Gastrocnemius medialis (tissue), 4 donors: Measurements from ENCODE around the gene PROSER2. TPM values are rescaled to one million over a fixed set of nuclear protein-coding genes. Genes with fewer than 3 reads are reported as not detected.

Source experiments
- ATAC-seq, 2 donors: fragments of 150-250 bp; one replicate each; pipeline ENCODE4 v1.9.1; 2016
- DNase-seq, 2 donors: peaks; one replicate each; pipeline ENCODE4 v3.0.0-alpha.2; 2019
- H3K27ac ChIP-seq, 4 donors: fragments of 200-600 bp; sonication (generic); 1 replicate in 1 of 4; 2 replicates in 3 of 4; pipeline ENCODE4 v1.5.1; 2016 to 2018; ENCODE audit warnings: mild to moderate bottlenecking in 2 of 4, moderate library complexity in 1 of 4
- H3K27me3 ChIP-seq, 3 donors: fragments of 200-600 bp; sonication (generic) in 2 of 3; 1 replicate in 1 of 3; 2 replicates in 2 of 3; pipeline versions ENCODE4 v1.5.1 to v1.6.0; 2016 to 2019; ENCODE audit warnings: mild to moderate bottlenecking in 1 of 3, moderate library complexity in 1 of 3
- H3K36me3 ChIP-seq, 2 donors: fragments of 200-600 bp; sonication (generic) in 1 of 2; one replicate each; pipeline ENCODE4 v1.5.1; 2017 to 2018
- H3K4me1 ChIP-seq, 2 donors: fragments of 200-600 bp; sonication (generic) in 1 of 2; one replicate each; pipeline ENCODE4 v1.5.1; 2016 to 2017; ENCODE audit warnings: mild to moderate bottlenecking in 2 of 2
- H3K4me3 ChIP-seq, 4 donors: fragments of 200-600 bp; sonication (generic) in 3 of 4; 1 replicate in 1 of 4; 2 replicates in 3 of 4; pipeline ENCODE4 v1.5.1; 2016 to 2019; ENCODE audit warnings: mild to moderate bottlenecking in 2 of 4
- H3K9me3 ChIP-seq, 3 donors: fragments of 200-600 bp; sonication (generic) in 2 of 3; 1 replicate in 1 of 3; 2 replicates in 2 of 3; pipeline ENCODE4 v1.5.1; 2016 to 2019
- POLR2A ChIP-seq, 2 donors: fragments of 450-650 bp; IDR thresholded peaks; one replicate each; pipeline ENCODE4 v1.6.1; 2017; ENCODE audit warnings: antibody characterized with exemption in 2 of 2, mild to moderate bottlenecking in 2 of 2, moderate library complexity in 2 of 2
- in situ Hi-C, 4 donors: fragments of 200-750 bp; cut with MboI; loops; one replicate each; pipeline versions ENCODE4 v1.15.0 to v1.8.0; 2017; ENCODE audit warnings: low sequenced_read_pairs in 4 of 4
- intact Hi-C: fragments of 100-400 bp; cut with DNase I; formaldehyde crosslinking; loops from one replicate; pipeline ENCODE4 v1.15.1; 2023; ENCODE audit warnings: low total_unique reads
- total RNA-seq, 4 donors: library from RNA; depleted of rRNA; stranded (reverse); fragments of >200 nt; gene quantifications; one replicate each; pipeline versions ENCODE4 v1.1.0 to v1.2.3, GENCODE V29; 2016
- TF ChIP-seq, protein P1 (sequence below), 5 experiments: fragments of 450-650 bp in 3 of 5; fragments of 200-600 bp in 2 of 5; sonication (generic) in 2 of 5; IDR thresholded peaks in 4 of 5; conservative IDR thresholded peaks in 1 of 5; 1 replicate in 4 of 5; 2 replicates in 1 of 5; pipeline ENCODE4 v1.5.1; 2016 to 2019; ENCODE audit warnings: antibody characterized with exemption in 5 of 5, mild to moderate bottlenecking in 3 of 5, moderate library complexity in 3 of 5

The PROSER2 gene
- total RNA-seq, 4 donors from 2014 or later = 0.88 to 3.4 (median 1.4) TPM

DNA sequence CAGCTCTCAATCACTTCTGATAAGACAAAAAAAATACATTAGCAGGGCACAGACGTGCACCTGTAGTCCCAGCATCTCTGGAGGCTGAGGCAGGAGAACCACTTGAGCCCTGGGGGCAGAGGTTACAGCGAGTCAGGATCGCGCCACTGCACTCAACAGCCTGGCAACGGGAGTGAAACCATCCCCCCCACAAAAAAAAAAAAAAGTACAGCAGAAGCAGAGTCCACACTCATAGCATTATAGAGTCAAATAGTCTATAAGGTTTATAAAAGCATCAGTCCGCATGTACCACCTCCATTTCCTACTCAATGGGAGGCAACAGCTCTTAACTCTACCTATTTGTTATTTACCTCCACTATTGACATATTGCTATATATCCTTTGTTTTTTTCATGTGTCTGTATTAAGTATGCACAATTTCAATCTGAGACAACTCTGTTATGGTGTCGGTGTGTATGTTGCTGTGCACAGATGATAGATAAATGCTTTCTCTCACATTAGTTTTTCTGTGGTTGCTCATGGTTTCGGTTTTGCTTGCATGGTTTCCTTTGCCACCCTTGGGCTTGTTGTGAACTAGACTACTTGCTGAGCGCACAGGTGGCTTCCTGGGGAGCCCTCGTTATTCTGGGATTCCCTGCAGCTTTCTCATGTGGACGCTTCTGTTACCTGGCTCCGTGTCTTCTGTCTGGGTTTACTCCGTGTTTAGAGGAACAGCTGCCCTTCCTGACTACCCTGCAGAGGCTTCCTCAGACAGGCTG lies 40.4 kb downstream of the PROSER2 start:
- no peak overlapping the region for H3K27ac ChIP-seq
- no peak for DNase-seq
- H3K36me3 ChIP-seq = no peaks in the 10 kb centered on the region
- no peak for ATAC-seq
- no peak overlapping the region for H3K4me3 ChIP-seq
- no peaks in the 10 kb centered on the region for H3K9me3 ChIP-seq
- no peaks in the 10 kb centered on the region for H3K4me1 ChIP-seq
- H3K27me3 ChIP-seq = no peaks in the 10 kb centered on the region
- TF ChIP-seq POLR2A (IDR thresholded peaks at IDR 0.05) = no peak
- TF ChIP-seq, protein P1, sequence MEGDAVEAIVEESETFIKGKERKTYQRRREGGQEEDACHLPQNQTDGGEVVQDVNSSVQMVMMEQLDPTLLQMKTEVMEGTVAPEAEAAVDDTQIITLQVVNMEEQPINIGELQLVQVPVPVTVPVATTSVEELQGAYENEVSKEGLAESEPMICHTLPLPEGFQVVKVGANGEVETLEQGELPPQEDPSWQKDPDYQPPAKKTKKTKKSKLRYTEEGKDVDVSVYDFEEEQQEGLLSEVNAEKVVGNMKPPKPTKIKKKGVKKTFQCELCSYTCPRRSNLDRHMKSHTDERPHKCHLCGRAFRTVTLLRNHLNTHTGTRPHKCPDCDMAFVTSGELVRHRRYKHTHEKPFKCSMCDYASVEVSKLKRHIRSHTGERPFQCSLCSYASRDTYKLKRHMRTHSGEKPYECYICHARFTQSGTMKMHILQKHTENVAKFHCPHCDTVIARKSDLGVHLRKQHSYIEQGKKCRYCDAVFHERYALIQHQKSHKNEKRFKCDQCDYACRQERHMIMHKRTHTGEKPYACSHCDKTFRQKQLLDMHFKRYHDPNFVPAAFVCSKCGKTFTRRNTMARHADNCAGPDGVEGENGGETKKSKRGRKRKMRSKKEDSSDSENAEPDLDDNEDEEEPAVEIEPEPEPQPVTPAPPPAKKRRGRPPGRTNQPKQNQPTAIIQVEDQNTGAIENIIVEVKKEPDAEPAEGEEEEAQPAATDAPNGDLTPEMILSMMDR (IDR thresholded peaks at IDR 0.05 in 4 of 5, conservative IDR thresholded peaks at IDR 0.05 in 1 of 5) = no peak
- in situ Hi-C loops (no loop called here), intact Hi-C loops (no loop called here)

DNA sequence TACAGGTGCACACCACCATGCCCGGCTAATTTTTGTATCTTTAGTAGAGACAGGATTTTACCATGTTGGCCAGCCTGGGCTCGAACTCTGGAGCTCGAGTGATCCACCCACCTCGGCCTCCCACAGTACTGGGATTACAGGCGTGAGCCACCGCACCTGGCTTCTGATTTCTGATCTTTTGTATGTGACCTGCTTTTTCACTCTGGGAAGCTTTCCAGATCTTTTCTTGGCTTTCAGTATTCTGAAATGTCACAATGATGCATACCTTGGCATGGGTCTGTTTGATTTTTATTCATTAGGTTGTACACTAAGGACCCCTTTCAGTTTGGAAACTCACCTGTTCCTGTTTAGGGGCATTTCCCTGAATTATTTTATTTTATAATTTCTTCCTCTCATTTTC lies 41.6 kb downstream of the PROSER2 start:
- H3K4me3 ChIP-seq = no peak overlapping the region
- H3K36me3 ChIP-seq = no peaks in the 10 kb centered on the region
- no peaks in the 10 kb centered on the region for H3K9me3 ChIP-seq
- ATAC-seq (no peak), DNase-seq (no peak)
- no peak for TF ChIP-seq POLR2A (IDR thresholded peaks at IDR 0.05)
- TF ChIP-seq, protein P1 (IDR thresholded peaks at IDR 0.05 in 4 of 5, conservative IDR thresholded peaks at IDR 0.05 in 1 of 5) = no peak
- no peaks in the 10 kb centered on the region for H3K4me1 ChIP-seq
- H3K27ac ChIP-seq = no peak overlapping the region
- intact Hi-C loops (no loop called here), in situ Hi-C loops (no loop called here)
- H3K27me3 ChIP-seq = peaks cover 0 to 7% (median 0%) of the 10 kb centered on the region in 3 donors

DNA sequence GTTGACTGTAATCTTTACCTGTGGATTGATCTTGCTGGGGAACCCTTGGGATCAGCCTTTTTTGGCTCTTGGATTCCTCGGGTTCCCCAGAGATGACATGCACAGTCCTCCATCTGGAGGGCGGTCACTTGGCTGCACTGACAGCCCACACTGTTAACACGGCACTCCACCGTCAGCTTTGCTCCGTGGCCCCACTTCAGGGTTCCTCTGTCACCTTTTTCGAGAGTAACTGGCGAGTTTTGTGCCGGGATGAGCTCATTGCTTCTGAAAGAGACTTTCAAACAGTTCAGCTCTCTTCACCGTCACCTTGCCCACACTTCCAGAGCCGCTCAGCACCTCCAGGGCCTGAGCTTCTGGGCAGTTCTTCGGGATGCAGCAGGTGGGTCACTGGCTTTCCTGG lies 42.4 kb downstream of the PROSER2 start:
- Histone ChIP-seq H3K27me3 (peaks cover 0 to 7% (median 0%) of the 10 kb centered on the region in 3 donors), H3K36me3 (no peaks in the 10 kb centered on the region), H3K4me3 (no peak overlapping the region), H3K4me1 (peaks cover 0 to 4% of the 10 kb centered on the region in 2 donors), H3K27ac (no peak overlapping the region), H3K9me3 (no peaks in the 10 kb centered on the region)
- TF ChIP-seq, protein P1 (IDR thresholded peaks at IDR 0.05 in 4 of 5, conservative IDR thresholded peaks at IDR 0.05 in 1 of 5) = no peak
- no peak for TF ChIP-seq POLR2A (IDR thresholded peaks at IDR 0.05)
- in situ Hi-C loops = no loop called here
- ATAC-seq (no peak), DNase-seq (no peak)
- intact Hi-C loops = no loop called here

DNA sequence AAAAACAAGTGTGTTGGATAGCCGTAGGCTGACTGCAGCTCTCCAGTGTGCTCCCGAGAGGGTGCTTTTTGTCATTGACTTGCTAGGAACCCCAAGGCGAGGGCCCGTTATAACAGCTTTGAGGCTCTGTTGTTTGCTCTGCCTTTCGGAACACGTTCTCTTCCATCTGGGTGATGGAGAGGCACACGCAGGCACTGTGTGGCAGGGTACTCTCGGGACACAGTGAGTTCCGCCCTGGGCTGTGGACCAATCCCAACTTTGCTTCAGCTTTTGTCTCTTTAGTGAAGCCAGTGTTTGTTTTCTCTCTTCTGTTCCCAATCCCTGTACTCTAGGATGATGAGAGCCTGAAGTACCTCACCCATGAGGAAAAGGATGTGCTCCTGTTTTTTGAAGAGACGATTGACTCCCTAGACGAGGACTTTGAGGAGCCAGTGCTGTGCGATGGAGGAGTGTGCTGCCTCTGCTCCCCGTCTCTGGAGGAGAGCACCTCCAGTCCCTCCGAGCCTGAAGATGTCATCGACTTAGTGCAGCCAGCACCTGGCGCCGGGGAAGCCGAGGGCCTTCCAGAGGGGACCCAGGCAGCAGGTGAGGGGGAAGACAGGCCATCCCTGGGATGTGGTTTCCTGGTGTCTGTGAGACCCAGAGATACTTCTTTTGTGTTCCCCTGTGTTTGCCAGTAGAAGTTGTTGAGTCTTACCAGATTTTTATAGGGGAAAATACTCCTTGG lies 43.2 kb downstream of the PROSER2 start:
- peaks cover 0 to 7% (median 0%) of the 10 kb centered on the region in 3 donors for H3K27me3 ChIP-seq
- no peaks in the 10 kb centered on the region for H3K36me3 ChIP-seq
- DNase-seq (no peak), ATAC-seq (no peak)
- H3K4me1 ChIP-seq = peaks cover 6 to 7% of the 10 kb centered on the region in 2 donors
- H3K27ac ChIP-seq = no peak overlapping the region
- in situ Hi-C loops = no loop called here
- H3K9me3 ChIP-seq = no peaks in the 10 kb centered on the region
- intact Hi-C loops = no loop called here
- H3K4me3 ChIP-seq = no peak overlapping the region
- TF ChIP-seq POLR2A (IDR thresholded peaks at IDR 0.05) = no peak
- TF ChIP-seq, protein P1 (IDR thresholded peaks at IDR 0.05 in 4 of 5, conservative IDR thresholded peaks at IDR 0.05 in 1 of 5) = no peak
